GM18507 (cell line): ENCODE measurements around the gene BICD2.
A peak's percentile ranks its signal among the peaks of the same experiment; 100 is the strongest.
"Not testable (repeated sequence)": the region's sequence is repeated elsewhere in the genome, so short reads cannot be mapped to it uniquely, and the experiment has no call there.

Experiments
- DNase-seq: peaks from one replicate; pipeline ENCODE4 v3.0.0; 2011; ENCODE audit warnings: low read depth; ENCODE audit not compliant: insufficient read length; ENCODE audit errors: extremely low spot score
- FAIRE-seq: peaks from 2 replicates; lab custom pipeline; 2011; peaks lifted over from hg19 to GRCh38; lab: Jason Lieb, UNC

BICD2 gene

DNA sequence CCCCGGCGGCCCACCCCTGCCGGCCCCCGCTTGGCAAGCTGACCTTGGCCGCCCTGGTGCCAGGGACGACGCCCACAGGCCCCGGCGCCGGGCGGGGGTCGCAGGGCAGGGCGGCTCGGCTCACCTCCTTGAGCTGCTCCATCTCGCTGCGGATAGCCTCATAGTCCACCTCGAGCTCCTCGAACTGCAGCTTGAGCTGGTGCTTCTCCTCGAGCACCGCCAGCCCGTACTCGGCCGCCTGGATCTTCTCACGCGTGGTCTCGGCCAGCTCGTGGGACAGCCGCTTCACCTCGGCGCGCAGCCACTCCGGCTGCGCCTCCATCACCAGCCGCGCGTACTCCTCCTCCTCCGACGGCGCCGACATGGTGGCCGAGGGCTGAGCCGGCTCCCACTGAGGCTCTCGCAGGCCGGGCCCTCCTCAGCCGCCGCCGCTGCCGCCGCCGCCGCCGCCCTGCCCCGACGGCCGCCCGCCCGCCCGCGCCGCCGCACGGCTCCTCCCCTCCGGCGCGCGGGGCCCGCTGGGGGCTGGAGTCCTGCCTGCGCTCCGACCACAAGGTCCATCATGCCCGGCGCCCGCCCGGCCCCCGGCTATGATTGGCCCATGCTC lies at the start of gene BICD2:
Gene BICD2, minus strand, starts transcription at position 453 of the 607 bp plus-strand sequence. Its CDS starts 89 bp downstream, at position 364.
- FAIRE-seq (no peak), DNase-seq (no peak)

DNA sequence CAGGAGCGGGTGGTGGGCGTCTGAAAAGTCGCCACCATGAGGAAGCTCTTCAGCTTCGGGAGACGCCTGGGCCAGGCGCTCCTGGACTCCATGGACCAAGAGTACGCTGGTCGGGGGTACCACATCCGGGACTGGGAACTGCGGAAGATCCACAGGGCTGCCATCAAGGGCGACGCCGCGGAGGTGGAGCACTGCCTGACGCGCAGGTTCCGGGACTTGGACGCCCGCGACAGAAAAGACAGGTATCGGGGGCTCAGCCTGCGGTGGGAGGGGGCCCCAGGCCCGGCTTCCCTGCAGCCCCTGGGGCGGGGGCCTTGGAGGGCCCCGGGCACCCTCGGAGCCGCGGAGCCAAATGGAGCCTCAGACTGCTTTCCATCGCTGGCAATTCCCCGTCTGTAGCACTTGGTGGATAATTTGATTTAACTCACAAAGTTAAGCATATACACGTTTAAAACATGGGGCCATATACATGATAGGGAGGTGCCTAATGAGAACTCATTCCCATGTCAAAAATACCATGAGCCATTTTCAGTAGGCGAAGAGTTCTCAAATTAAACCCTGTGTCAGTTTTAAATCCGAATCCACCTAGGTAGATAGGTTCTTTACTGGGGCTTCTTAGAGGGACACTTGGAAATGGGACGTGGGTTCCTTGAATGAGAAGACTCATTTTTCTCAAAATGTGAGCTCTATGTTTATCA lies 45.1 kb upstream of the BICD2 start:
- not testable (repeated sequence) for FAIRE-seq, DNase-seq

DNA sequence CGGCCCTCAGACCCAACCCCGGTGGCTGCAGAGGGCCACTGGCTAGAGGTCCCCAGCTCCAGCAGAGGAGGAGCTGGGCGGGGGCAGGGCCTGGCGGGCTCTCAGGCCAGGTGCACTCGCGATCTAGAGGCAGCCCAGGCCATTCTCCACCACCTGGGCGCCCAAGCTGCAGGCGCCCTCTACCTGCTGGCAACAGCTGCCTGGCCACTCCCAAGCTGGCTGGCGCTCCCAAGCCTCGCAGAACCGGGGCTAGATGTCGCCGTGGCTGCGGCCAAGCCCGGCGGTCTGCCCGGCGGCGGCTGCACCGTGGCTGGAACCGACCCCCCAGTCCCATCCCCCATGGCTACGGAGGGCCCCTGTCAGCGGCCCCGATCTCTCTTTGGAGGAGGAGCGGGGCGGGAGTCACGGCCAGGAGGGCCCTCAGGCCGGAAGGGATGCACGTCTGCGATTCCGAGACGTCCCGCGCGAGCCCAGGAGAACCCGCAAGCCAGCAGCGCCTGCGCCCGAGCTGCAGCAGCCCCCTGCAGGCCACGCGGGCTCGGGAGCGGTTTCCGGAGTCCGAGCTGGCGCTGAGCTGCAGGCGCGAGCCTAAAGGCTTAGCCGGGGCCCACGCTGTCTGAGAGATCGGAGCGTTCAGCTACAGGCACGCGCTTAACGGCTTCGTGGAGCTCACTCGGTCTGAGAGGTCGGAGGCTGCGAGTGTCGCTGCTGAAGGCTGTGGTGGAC lies 44.3 kb upstream of the BICD2 start:
- FAIRE-seq, result no peak
- DNase-seq, result peak; percentile 20

DNA sequence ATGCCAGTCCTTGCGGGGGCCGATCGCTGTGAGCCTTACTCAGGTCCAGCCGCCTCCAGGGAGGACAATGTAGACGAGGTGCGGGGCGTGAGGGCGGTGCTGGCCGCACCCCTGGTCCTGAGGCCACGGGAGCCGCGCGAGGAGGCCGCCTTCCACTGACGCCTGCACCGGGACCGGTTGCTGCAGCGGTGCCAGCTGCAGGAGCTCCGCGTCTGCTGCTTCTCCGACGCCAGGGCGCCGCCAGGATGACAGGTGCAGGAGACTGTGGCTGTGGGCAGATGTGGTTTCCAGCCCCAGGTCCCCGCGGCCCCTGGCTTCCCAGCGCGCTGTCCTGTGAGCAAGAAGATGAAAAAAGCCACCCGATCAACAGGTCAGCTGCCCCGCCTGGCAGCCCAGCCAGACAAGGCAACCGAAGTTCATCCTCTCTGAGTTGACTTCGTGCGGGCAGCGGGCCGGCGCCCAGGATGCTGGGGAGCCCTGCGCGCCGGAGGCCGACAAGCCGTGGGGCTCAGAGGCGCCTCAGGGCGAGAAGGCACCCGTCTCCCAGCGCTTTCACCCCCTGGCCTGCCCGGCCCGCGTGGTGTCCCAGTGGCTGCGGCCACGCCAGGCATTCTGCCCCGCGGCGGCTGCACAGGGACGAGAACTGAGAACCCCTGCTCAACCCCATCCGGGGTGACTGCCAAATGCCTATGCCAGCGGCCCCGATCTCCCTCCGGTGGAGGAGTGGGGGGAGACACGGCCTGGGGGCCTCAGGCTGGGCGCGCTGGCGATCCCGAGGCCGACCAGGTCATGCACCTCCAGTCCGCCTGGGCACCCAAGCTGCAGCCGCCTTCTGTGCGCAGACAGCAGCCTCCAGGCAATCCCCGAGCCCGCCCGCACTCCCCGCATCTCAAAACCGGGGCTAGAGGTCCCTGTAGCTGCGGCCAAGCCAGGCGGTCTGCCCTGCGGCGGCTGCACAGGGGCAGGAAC lies 43.4 kb upstream of the BICD2 start:
- FAIRE-seq (no peak), DNase-seq (no peak)

DNA sequence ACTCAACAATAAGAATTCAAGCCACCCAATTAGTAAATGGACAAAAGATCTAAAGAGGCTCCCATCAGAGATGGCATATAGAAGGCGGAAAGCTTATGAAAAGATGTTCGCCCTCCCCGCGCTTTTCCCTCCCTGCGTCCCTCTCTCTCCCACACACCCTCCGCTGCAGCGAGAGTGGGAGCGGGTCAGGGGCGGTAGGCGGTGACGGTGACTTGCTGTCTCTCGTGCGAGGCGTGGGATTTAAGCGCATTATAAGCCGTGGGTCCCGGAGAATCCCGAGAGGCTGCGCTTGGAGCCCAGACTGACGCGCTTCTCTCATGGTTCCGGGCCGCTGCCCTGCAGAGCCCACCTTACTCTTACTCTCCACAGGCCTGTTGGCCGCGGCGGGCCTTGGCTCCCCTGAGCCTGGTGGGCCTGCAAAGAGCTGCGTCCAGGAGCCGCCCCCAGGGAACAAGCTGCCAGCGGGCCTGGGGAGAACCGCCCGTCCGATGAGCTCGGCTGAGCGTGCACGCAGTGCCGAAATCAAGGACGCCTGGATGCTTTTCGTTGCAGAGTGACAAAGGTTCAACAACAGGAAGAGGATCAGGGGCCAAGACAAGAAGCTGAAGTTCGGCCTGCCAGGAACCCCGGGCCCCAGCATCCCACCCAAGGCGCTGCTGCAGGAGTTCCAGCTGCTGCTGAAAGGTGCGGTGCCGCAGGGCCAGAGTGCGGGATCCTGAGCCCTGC lies 42.6 kb upstream of the BICD2 start:
- FAIRE-seq (no peak), DNase-seq (no peak)

DNA sequence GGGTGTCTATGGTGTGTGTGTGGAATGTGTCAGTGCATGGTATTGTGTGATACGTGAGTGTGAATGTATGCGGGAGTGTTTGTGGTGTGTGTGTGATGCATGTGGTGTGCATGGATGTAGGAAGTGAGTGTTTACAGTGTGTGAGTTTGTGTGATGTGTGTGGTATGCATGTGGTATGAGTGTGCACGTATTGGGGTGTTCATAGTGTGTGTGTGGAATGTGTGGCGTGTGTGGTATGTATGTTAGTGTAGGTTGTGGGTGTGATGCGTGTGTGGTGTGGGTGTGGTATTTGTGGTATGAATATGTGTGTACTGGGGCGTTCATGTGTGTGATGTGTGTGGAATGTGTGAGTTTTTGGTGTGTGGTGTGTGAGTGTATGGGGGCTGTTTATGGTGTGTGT lies 40.1 kb upstream of the BICD2 start:
- FAIRE-seq (no peak), DNase-seq (no peak)

DNA sequence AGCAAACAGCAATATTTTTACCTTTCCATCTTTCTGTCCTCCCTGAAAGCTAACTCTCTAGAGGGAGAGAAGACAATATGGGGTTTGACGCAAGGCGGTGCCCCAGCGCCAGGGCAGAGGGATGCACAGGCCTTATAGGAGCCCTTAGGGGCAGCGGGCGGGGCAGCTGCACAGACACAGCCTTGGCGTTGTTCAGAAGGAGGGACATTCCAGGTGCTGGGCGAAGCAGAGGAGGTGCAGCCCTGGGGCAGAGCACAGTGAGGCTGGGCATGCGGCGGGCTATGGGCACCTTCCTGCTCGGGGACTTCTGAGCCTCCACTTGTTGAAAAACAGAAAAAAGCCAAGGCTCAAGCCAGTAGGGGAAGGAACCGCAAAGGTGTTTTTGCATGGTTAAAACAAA lies 33.7 kb upstream of the BICD2 start:
- DNase-seq (no peak), FAIRE-seq (no peak)

DNA sequence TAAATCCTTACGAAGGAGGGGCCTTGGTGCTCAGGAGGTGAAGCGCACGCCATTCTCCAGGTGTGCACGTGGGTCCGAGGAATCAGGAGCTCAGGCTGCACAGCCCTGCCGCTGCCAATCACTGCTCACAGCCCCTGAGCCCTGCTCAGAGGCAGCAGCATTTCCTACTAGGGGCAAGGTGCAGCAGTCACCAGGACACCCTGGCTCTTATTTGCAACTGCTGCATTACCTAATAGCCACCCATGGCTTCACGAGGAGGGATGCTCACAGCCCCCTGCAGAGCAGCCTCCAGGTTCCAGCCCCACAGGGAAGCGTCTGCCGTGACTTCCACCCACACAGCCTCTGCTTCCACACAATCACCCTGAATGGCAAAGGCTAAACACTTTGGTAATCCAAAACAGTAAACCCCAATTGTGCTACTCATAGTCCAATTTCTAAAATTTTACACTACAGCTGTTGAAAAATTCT lies 31.7 kb upstream of the BICD2 start:
- not testable (repeated sequence) for DNase-seq, FAIRE-seq

DNA sequence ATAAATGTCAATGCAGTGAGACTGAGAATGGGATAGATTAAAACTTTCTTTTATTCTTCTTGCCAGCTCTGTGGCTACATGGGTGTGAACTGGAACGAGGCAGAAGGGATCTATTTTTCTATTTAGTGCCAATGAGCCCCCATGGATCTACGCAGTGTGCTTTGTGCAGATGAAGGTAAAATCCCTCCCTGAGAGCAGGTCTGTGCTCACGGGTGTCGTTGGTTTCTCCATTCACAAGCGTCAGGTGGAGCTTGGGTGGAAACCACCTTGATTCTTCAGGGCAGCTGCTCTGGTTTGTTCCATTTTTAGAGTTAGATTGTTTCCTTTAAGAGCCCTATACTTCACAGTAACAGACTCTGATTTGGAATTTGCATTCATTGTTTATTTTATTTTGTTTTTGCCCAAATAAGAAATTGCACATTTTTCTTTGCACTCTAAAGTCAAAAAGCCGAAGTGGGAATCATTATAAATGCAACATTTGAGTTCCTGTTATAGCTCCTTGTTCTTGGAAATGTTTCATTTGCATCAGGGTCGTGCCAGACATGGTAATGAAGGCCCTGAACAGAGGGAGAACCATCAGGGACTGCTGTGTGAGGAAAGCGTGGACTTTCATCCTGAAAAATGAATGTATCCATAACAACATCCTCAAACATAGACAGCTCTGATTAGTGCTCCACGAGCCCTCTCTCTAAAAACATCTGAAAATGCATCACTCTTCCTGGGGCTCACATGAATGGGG lies 31.1 kb upstream of the BICD2 start:
- FAIRE-seq (no peak), DNase-seq (no peak)

DNA sequence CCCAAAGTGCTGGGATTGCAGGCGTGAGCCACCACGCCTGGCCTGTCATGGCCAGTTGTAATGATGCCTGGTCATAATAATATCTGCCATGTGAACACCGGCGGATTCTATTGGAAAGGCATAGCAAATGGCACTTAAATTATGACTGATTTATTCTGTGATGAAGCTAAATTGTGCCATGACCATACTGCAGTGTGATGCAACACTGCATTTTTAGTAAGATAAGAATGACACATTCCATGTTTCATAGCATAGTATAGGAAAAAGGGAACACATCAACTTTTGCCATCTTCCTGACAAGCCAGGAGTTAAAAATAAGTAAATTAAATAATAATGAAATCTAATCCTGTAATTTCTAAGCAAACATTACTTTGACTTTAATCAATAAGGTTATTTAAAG lies 30.4 kb upstream of the BICD2 start:
- no peak for FAIRE-seq

DNA sequence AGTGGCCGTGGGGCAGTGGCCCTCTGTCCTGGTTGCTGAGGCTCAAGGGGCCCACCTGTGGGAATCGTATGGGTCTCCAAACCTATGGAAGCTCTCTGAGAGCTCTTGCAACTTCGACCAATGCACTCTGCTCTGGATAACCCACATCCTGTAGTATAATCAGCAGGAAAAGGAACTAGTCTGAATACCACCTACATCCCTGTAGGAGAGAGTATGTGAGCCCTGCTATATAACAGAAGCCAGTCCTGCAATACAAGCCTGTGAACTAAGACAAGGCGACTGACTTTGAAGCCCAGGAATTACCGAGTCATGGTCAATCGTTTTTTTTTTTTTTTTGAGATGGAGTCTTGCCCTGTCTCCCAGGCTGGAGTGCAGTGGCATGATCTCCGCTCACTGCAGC lies 29.8 kb upstream of the BICD2 start:
- no peak for DNase-seq
- FAIRE-seq, result no peak

More for the DNA sequence above, 30.4 kb upstream of the BICD2 start:
- no peak for DNase-seq

DNA sequence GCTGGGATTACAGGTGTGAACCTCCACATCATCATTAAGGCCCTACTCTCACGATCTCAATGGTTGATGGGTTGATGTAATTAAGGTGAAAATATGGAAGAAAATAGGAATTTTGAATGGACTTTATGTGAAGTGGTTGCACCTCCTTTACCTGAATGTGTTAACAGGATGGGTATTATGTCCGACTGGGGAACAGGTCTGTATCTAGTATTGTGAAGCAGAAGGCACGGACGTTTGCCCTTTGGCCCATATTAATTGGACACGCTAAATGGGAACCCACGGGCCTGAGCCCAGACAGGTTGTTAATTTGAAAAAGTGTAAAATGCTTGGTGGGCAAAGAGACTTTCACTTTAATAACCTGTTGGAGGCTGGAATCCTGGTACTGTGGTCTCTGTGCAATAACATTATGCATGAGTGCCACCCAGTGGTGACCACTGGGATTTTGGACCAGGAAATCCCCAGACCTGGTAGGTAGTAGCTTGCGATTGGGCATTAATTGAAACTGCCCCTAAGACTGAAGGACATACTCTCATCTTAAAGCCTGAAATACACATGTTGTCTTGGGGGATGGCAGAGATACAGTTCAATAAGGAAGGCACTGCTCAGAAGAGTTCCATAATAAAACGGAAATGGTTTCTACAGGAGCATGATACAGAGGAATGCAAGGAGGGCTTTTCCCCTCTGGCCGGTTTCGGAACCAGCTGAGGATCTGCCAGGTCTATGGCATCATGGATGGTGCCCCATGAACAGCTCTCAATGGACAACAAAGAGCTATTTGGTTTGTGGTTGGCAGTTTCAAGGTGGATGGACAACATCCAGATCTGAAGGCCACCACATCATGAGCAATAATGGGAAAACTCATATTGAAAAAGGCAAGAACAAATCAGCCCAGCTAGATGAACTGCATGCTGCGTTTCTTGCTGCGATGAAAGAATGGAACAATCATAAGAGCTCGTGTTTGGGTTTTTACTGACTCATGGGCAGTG lies 26.2 kb upstream of the BICD2 start:
- DNase-seq (peak; percentile 53), FAIRE-seq (peak; percentile 89)

DNA sequence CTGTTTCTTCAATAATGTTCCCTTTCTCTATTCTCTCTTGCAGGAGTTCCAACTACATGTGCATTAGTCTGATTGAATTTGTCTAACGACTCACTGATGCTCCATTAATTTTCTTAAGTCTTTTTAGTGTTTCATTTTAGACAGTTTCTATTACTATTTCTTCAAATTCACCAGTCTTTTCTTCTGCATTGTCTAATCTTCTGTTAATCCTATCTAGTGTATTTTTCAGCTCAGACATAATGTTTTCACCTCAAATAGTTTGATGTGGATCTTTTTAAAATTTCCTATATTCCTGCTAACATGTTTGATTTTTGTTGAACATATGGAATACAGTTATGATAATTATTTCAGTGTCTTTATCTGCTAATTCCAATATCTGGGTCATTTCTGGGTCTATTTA lies 21.7 kb upstream of the BICD2 start:
- no peak for FAIRE-seq

DNA sequence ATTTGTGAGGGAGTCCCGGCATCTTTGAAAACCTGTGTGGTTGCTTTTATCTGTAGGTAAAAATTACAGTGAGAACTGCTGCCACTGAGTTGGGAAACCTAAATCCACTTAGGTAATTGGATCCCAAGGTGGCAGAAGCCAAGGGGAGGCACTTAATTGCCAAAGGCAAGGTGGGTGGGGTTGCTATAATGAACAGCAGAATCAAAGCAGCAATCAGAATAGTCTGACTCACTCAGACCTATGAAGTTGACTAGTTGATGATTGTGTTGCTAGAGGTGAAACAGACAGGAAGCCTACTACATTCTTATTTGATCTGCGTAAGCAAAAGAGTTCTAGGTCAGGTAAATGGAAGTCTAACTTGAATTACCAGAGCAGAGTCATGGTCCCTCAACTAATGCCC lies 17.3 kb upstream of the BICD2 start:
- no peak for DNase-seq
- FAIRE-seq, result no peak

More for the DNA sequence above, 21.7 kb upstream of the BICD2 start:
- DNase-seq, result no peak

DNA sequence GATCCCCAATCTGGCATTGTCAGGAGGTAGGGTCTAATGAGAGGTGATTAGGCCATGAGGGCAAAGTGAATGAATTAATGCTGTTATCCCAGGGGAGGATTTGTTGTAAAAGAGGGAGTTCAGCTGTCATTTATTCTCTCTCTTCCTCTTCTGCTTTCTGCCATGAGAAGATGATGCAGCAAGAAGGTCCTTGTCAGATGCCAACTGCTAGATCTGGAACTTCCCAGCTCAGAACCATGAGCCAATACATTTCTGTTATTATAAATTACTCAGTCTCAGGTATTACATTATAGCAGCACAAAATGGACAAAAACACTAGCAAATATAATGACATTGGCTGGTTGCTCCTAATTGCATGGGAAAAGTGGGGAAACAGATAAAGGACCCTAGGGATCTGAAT lies 15.6 kb upstream of the BICD2 start:
- FAIRE-seq (no peak), DNase-seq (no peak)

DNA sequence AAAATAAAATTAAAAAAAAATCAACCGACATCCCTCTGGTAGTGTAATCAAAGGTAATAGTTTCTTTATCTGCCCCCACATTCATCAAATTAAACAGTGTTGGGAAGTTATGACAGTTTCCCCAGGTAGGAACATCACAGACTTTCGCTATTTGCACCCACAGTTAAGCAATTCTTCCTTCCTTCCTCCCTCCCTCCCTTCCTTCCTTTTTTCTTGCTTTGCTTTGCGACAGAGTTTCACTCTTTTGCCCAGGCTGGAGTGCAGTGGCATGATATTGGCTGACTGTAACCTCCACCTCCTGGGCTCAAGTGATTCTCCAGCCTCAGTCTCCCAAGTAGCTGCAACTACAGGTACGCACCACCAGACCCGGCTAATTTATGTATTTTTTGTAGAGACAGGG lies 10.8 kb upstream of the BICD2 start:
- DNase-seq, result no peak
- no peak for FAIRE-seq

DNA sequence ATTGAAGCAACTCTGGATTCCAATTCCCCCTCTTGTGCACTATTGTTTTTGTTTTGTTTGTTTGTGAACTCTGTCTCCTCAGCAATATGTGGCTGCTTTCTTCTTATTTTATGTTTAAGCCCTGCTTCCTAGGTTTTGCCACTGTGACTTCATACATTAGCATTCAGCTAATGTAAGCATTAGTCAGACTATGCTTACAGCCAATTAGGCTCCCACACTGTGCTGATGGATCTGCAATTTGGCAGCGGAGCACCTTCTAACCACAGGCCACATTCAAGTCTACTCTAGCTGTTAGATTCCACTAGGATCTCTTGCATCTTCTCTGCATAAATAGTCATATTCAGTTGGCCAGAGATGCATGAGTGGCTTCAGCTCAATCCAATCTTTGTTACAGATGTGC lies 9.6 kb upstream of the BICD2 start:
- no peak for FAIRE-seq
- no peak for DNase-seq
